ENCODE data around the gene DUSP6.

The DUSP6 gene

GRCh38 chr12:89328151-89329030 is 23.9 kb downstream of the DUSP6 start:
- DNase-seq, result no peak

GRCh38 chr12:89327486-89328094 is 24.7 kb downstream of the DUSP6 start:
- DNase-seq, result no peak

- no peak for DNase-seq
Measured at GRCh38 chr12:89326239-89327040, 25.9 kb downstream of the DUSP6 start.

- no peak for DNase-seq
Measured at GRCh38 chr12:89325495-89325894, 26.8 kb downstream of the DUSP6 start.

- DNase-seq, result no peak
Measured at GRCh38 chr12:89324437-89324836, 27.9 kb downstream of the DUSP6 start.

- no peak for DNase-seq
Measured at GRCh38 chr12:89323568-89324218, 28.6 kb downstream of the DUSP6 start.

GRCh38 chr12:89320735-89321134 is 31.6 kb downstream of the DUSP6 start:
- no peak for DNase-seq

- no peak for DNase-seq
Measured at GRCh38 chr12:89319606-89320005, 32.7 kb downstream of the DUSP6 start.

- DNase-seq, result no peak
Measured at GRCh38 chr12:89319122-89319521, 33.2 kb downstream of the DUSP6 start.

- DNase-seq, result no peak
Measured at GRCh38 chr12:89316705-89317139, 35.6 kb downstream of the DUSP6 start.

- DNase-seq, result no peak
Measured at GRCh38 chr12:89314060-89314761, 38.1 kb downstream of the DUSP6 start.

- no peak for DNase-seq
Measured at GRCh38 chr12:89311703-89312293, 40.5 kb downstream of the DUSP6 start.

- DNase-seq, result no peak
Measured at GRCh38 chr12:89309815-89310214, 42.5 kb downstream of the DUSP6 start.

- no peak for DNase-seq
Measured at GRCh38 chr12:89309440-89309802, 42.9 kb downstream of the DUSP6 start.

GRCh38 chr12:89307474-89308253 is 44.6 kb downstream of the DUSP6 start:
- DNase-seq, result no peak

- no peak for DNase-seq
Measured at GRCh38 chr12:89306827-89307473, 45.4 kb downstream of the DUSP6 start.

- DNase-seq, result no peak
Measured at GRCh38 chr12:89305373-89305772, 46.9 kb downstream of the DUSP6 start.

GRCh38 chr12:89299931-89300330 is 52.4 kb downstream of the DUSP6 start:
- no peak for DNase-seq

GRCh38 chr12:89299417-89299816 is 52.9 kb downstream of the DUSP6 start:
- DNase-seq, result no peak

All from NCI-H526 (cell line).